ENCODE results near the gene THAP3.
"Not testable (repeated sequence)": the region's sequence is repeated elsewhere in the genome, so short reads cannot be mapped to it uniquely, and the experiment has no call there.

Gene THAP3

GRCh38 chr1:6635161-6635909 is 10.7 kb downstream of the THAP3 start:
- DNase-seq (ENCODE audit: low read depth): no peak

- no peak for DNase-seq (ENCODE audit: low read depth)
These were observed 11.5 kb downstream of the THAP3 start for GRCh38 chr1:6635910-6636760.

GRCh38 chr1:6636778-6637177 is 12.1 kb downstream of the THAP3 start:
- not testable (repeated sequence) for DNase-seq (ENCODE audit: low read depth)

- DNase-seq (ENCODE audit: low read depth): no peak
These were observed 13.1 kb downstream of the THAP3 start for GRCh38 chr1:6637770-6638169.

GRCh38 chr1:6638226-6638625 is 13.6 kb downstream of the THAP3 start:
- DNase-seq (ENCODE audit: low read depth): no peak

- not testable (repeated sequence) for DNase-seq (ENCODE audit: low read depth)
These were observed 16.2 kb downstream of the THAP3 start for GRCh38 chr1:6640867-6641266.

GRCh38 chr1:6645018-6645417 is 20.4 kb downstream of the THAP3 start:
- no peak for DNase-seq (ENCODE audit: low read depth)

GRCh38 chr1:6646499-6647148 is 22.0 kb downstream of the THAP3 start:
- DNase-seq (ENCODE audit: low read depth): no peak

- no peak for DNase-seq (ENCODE audit: low read depth)
These were observed 23.9 kb downstream of the THAP3 start for GRCh38 chr1:6648556-6648955.

- DNase-seq (ENCODE audit: low read depth): no peak
These were observed 27.2 kb downstream of the THAP3 start for GRCh38 chr1:6651909-6652308.

- DNase-seq (ENCODE audit: low read depth): no peak
These were observed 28.3 kb downstream of the THAP3 start for GRCh38 chr1:6652986-6653385.

- no peak for DNase-seq (ENCODE audit: low read depth)
These were observed 29.0 kb downstream of the THAP3 start for GRCh38 chr1:6653436-6654290.

GRCh38 chr1:6657138-6657537 is 32.5 kb downstream of the THAP3 start:
- no peak for DNase-seq (ENCODE audit: low read depth)

- DNase-seq (ENCODE audit: low read depth): no peak
These were observed 33.8 kb downstream of the THAP3 start for GRCh38 chr1:6658359-6659060.

GRCh38 chr1:6660415-6661049 is 35.9 kb downstream of the THAP3 start:
- no peak for DNase-seq (ENCODE audit: low read depth)

- DNase-seq (ENCODE audit: low read depth): not testable (repeated sequence)
These were observed 37.8 kb downstream of the THAP3 start for GRCh38 chr1:6662468-6662867.

GRCh38 chr1:6666696-6667095 is 42.0 kb downstream of the THAP3 start:
- no peak for DNase-seq (ENCODE audit: low read depth)

- DNase-seq (ENCODE audit: low read depth): no peak
These were observed 42.5 kb downstream of the THAP3 start for GRCh38 chr1:6667139-6667538.

- DNase-seq (ENCODE audit: low read depth): no peak
These were observed 43.8 kb downstream of the THAP3 start for GRCh38 chr1:6668503-6668902.

- no peak for DNase-seq (ENCODE audit: low read depth)
These were observed 47.9 kb downstream of the THAP3 start for GRCh38 chr1:6672558-6672957.
